ENCODE data around the gene MSX1. TPM values are rescaled to one million over a fixed set of nuclear protein-coding genes. Genes with fewer than 3 reads are reported as not detected.

The MSX1 gene
- total and polyA plus RNA-seq, 3 donors from 2014 or later = 0.99 to 1.7 (median 1.7) TPM

- H3K4me3 ChIP-seq = no peak overlapping the region
- intact Hi-C loops (cut with DNase I; ENCODE audit: low total_unique reads) = no loop called here
- 6 to 8% methylated on average over 37 of the region's 37 CpGs for WGBS, 2 donors
- H3K9me3 ChIP-seq = no peaks in the 10 kb centered on the region
- DNase-seq = no peak
- H3K27ac ChIP-seq = no peak overlapping the region
- peaks cover 15% of the 10 kb centered on the region for H3K4me1 ChIP-seq
- no peaks in the 10 kb centered on the region for H3K27me3 ChIP-seq
- no peak for TF ChIP-seq POLR2A (IDR thresholded peaks at IDR 0.05)
- H3K36me3 ChIP-seq (ENCODE audit: low read depth, missing control alignments) = no peaks in the 10 kb centered on the region
Measured at GRCh38 chr4:4868758-4869723, 9.6 kb downstream of the MSX1 start.

- WGBS, 2 donors = 2 to 4% methylated on average over 26 to 40 of the region's 40 CpGs
- intact Hi-C loops (cut with DNase I; ENCODE audit: low total_unique reads) = no loop called here
- Histone ChIP-seq H3K9me3 (no peaks in the 10 kb centered on the region), H3K27me3 (no peaks in the 10 kb centered on the region), H3K27ac (no peak overlapping the region), H3K4me1 (peaks cover 15% of the 10 kb centered on the region), H3K4me3 (no peak overlapping the region), H3K36me3 (ENCODE audit: low read depth, missing control alignments) (no peaks in the 10 kb centered on the region)
- DNase-seq = no peak
- TF ChIP-seq POLR2A (IDR thresholded peaks at IDR 0.05) (no peak), CTCF (IDR thresholded peaks at IDR 0.05) (no peak)
Measured at GRCh38 chr4:4869731-4870571, 10.5 kb downstream of the MSX1 start.

GRCh38 chr4:4870576-4871241 is 11.2 kb downstream of the MSX1 start:
- H3K36me3 ChIP-seq (ENCODE audit: low read depth, missing control alignments) = no peaks in the 10 kb centered on the region
- no peak overlapping the region for H3K27ac ChIP-seq
- 8 to 10% methylated on average over 25 to 26 of the region's 26 CpGs for WGBS, 2 donors
- peaks cover 15% of the 10 kb centered on the region for H3K4me1 ChIP-seq
- no peaks in the 10 kb centered on the region for H3K27me3 ChIP-seq
- no peak for TF ChIP-seq CTCF (IDR thresholded peaks at IDR 0.05)
- TF ChIP-seq POLR2A (IDR thresholded peaks at IDR 0.05) = no peak
- no peak for DNase-seq
- H3K4me3 ChIP-seq = peak overlapping the region in 1 of 2 donors; percentile 13
- intact Hi-C loops (cut with DNase I; ENCODE audit: low total_unique reads) = no loop called here
- no peaks in the 10 kb centered on the region for H3K9me3 ChIP-seq

GRCh38 chr4:4871242-4871572 is 11.7 kb downstream of the MSX1 start:
- no peaks in the 10 kb centered on the region for H3K27me3 ChIP-seq
- H3K4me3 ChIP-seq = peak overlapping the region in 1 of 2 donors; percentile 13
- intact Hi-C loops (cut with DNase I; ENCODE audit: low total_unique reads) = no loop called here
- no peaks in the 10 kb centered on the region for H3K9me3 ChIP-seq
- H3K36me3 ChIP-seq (ENCODE audit: low read depth, missing control alignments) = no peaks in the 10 kb centered on the region
- peaks cover 15% of the 10 kb centered on the region for H3K4me1 ChIP-seq
- TF ChIP-seq POLR2A (IDR thresholded peaks at IDR 0.05) (no peak), CTCF (IDR thresholded peaks at IDR 0.05) (no peak)
- 5% methylated on average over 17 to 18 of the region's 18 CpGs for WGBS, 2 donors
- no peak overlapping the region for H3K27ac ChIP-seq
- DNase-seq = no peak

Data from testis (tissue), 3 donors.